GM12873 (cell line): ENCODE results near the gene CEP72.

Experiments
- CTCF ChIP-seq: IDR thresholded peaks from 2 replicates; pipeline ENCODE4 v1.5.1; 2012; ENCODE audit warnings: low read depth, mild to moderate bottlenecking, moderate library complexity, low read length, control low read depth; ENCODE audit not compliant: insufficient read depth; ENCODE audit errors: missing control alignments

The CEP72 gene

GRCh38 chr5:593511-593910, 18.6 kb upstream of the CEP72 start:
- no peak for TF ChIP-seq CTCF

DNA sequence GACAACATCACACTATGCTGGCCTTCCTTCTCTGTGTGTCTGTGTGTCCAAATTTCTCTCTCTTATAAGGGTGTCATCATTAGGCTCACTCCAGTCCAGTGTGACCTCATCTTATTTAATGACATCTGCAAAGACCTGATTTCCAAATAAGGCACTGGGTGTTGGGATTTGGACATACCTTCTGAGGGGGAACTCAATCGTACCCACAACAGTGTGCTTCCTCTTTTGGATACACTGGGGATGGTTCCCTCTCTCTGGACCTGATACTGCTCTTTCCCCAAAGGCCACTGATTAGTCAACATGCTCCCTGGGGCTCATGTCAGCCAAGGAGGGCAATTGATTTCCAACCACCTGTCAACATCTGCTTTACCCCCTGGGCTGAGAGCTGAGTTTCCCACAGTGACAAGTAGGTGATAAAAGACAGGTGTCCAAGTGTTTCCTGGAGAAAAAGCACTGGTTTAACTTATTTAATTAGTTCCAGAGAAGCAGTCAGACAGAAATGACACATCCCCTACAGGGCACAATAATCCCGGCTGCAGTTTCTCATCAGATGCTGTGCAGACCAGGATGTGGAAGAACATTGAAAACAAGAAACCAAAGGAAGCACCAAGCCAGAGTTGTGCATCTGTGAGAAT, 17.8 kb upstream of the CEP72 start:
- TF ChIP-seq CTCF = no peak

GRCh38 chr5:595285-595875, 16.8 kb upstream of the CEP72 start:
- no peak for TF ChIP-seq CTCF

- no peak for TF ChIP-seq CTCF
Measured at GRCh38 chr5:597871-598563, 14.1 kb upstream of the CEP72 start.

DNA sequence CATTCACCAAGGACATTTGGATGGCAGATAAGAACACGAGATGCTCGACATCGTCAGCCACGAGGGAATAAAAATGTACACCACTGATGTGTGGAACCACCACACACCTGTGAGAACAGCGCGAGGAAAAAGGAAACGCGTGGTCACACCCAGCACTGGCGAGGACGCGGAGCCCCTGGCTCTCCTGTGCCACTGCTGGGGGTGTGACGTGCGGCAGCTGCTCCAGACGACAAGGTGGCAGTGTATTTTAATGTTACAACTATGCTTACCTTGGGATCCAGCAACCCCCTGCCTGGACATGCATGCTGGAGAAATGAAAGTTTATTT, 13.6 kb upstream of the CEP72 start:
- TF ChIP-seq CTCF = no peak

DNA sequence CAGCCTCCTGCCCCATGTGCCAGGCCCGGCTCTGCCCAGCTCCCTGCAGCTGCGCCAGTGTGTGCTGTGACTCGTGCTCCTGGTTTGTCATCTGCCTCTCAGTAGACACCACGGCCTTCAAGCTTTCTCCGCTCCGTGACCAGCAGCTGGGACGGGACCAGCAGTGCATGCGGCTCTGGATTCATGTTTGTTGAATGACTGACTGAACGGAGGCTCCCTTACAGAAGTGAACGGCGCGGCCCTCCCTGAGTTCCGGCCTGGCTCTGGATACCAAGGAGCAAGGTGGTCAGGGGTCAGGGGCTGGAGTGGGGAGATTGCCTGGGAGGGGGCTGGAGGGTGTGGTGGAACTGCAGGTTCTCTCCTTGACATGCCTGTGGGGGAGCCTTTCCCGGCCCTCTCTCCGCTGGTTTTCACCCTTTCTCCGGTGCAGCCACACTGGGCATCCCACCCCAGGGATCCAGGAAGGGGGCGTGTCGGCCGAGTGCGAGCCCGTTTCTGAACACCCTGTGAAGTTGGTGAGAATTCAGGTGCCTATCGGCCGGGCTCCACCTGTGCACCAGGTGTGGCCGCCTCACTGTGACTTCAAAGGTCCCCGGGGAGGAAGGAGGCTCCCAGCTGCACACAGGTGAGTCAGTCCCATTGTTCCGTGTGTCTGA, 11.1 kb upstream of the CEP72 start:
- TF ChIP-seq CTCF = no peak

DNA sequence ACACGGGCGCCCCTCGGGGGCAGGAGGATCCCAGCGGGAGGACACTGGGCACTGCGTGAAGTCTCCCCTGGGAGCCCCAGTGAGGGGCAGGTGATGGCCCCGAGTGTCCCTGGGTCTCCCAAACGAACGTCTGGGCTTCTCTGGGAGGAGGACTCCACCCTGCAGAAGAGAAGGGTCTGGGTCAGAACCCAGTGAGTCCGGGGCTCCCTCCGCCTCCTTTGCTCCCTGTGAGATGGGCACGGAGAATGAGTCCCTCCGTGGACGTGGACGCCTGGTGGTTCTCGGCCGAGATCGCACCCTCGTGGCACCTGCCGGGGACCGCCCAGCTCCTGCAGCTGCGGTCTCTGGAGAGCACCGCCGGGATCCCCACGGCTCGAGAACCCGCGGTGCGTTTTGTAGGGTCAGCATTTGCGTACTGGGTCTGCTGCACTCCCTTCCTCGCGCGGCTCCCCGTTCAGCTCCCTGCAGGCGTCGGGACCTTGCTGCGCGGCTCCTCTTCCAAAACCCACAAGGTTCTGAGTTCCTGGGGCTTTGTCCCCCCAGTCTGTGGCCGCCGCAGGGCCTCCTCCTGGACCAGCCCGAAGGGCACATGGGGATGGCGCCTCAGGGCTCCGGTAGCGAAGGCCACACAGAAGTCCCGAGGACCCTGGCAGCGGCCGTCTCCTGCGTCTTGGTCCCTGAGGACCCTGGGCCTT, 10.2 kb upstream of the CEP72 start:
- no peak for TF ChIP-seq CTCF
